Renal cortical epithelial cell (primary cell): Measurements from ENCODE around the gene RAB11FIP4. TPM values are rescaled to one million over a fixed set of nuclear protein-coding genes. Genes with fewer than 3 reads are reported as not detected.

Experiments used
- DNase-seq: peaks from one replicate; pipeline ENCODE4 v3.0.0-alpha.2; 2011; ENCODE audit warnings: low read depth
- total RNA-seq: library from RNA; depleted of rRNA; stranded (reverse); fragments of >200 nt; gene quantifications from 2 replicates; pipeline ENCODE4 v1.2.3, GENCODE V29; 2014

RAB11FIP4 gene
- total RNA-seq, 1 donor from 2014 or later = 16.5 TPM

GRCh38 chr17:31548709-31549108 lies 157.2 kb downstream of the RAB11FIP4 start:
- no peak for DNase-seq

GRCh38 chr17:31549121-31549524 lies 157.6 kb downstream of the RAB11FIP4 start:
- no peak for DNase-seq

DNA sequence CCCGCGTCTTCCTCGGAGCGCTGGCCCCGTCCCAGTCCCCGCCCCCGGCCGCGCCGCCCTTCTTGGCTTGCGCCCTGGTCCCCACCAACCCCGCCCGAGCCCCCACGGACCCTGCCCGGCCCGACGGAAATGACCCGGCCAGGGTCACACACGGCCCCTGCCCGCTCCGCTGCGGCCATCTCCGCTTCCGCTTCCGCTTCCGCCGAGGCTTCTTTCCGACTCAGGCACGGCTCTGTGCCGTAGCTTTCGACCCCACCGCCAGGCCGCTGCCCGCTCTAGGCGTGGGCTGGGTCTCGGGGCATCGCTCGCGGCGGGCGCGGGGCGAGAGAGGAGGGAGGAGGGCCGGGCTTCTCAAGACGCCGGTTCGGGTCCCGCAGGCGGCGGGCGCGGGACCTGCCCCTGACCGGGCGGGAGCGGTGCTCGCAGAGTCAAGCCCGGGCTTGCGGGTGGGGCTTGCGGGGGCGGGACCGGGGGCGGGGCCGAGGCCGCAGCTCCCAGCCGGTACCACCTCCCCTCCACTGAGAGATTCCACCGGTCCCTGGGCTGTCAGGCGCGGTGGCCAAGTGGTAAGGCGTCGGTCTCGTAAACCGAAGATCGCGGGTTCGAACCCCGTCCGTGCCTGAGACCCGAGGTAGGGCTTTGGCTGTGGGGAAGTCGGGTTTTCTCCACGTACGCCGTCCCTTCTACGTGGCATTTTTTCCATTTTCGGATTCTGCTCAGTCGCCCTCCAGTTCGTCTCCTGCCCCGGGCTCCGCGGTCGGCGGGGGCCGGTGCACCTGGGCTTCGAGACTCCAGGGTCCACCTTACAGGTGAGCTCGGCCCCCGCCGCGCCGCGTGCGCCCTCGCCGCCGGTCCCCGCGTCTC lies 158.3 kb downstream of the RAB11FIP4 start:
- DNase-seq = peak; percentile 69

DNA sequence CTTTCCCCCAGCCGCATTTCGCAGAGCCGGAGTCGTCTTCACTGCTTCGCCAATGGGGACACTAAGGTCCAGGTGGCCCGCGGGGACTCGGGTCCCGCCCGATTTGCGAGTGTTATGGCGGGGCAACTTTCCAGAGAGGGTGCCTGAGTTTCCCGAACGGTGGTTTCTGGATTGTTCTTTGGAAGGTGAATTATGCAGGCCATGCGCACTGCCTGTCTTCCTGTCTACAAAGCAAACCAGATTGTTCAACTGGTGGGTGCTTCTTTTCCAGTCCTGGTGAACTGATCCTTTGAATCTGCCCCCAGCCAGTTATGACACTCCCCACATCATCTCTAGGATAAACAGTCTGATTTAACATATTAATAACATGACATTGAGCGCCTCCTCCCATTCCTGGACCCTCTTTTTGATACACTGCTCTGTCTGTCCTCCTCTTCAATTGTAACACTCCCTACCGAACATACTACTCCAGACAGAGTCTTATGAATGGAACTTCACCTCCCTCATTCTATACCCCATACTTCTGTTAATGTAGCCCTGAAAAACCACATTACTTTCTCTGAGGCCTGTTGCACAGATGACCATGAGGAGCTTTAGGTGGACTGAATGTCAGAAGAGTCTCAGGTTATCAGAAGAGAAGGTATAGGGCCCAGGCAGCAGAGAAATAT lies 159.0 kb downstream of the RAB11FIP4 start:
- no peak for DNase-seq

DNA sequence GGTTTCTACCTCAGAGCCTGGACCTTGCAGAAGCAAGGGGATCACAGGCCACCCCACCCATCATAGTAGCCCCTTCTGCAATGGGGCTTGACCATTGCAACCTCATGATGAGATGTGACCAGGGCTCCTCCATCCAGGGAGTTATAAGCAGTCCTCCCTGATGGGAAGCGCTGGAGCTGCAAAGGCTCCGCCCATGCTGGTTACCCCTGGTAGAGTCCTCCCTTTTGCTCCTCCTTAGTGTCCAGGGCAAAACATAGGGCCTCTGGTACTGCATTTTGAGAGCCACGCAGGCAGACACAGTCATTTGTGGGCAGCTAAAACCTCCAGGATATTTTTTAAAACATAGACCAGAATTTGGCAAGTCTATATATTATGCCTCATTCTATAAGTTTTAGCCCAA lies 161.1 kb downstream of the RAB11FIP4 start:
- DNase-seq = no peak

GRCh38 chr17:31553506-31553905 lies 162.0 kb downstream of the RAB11FIP4 start:
- no peak for DNase-seq

GRCh38 chr17:31554930-31555329 lies 163.5 kb downstream of the RAB11FIP4 start:
- DNase-seq = no peak

- no peak for DNase-seq
Measured at GRCh38 chr17:31556969-31557645, 165.6 kb downstream of the RAB11FIP4 start.

- peak; percentile 58 for DNase-seq
Measured at GRCh38 chr17:31558748-31559583, 167.5 kb downstream of the RAB11FIP4 start.

GRCh38 chr17:31559584-31560501 lies 168.4 kb downstream of the RAB11FIP4 start:
- no peak for DNase-seq

- DNase-seq = no peak
Measured at GRCh38 chr17:31560616-31561235, 169.3 kb downstream of the RAB11FIP4 start.

DNA sequence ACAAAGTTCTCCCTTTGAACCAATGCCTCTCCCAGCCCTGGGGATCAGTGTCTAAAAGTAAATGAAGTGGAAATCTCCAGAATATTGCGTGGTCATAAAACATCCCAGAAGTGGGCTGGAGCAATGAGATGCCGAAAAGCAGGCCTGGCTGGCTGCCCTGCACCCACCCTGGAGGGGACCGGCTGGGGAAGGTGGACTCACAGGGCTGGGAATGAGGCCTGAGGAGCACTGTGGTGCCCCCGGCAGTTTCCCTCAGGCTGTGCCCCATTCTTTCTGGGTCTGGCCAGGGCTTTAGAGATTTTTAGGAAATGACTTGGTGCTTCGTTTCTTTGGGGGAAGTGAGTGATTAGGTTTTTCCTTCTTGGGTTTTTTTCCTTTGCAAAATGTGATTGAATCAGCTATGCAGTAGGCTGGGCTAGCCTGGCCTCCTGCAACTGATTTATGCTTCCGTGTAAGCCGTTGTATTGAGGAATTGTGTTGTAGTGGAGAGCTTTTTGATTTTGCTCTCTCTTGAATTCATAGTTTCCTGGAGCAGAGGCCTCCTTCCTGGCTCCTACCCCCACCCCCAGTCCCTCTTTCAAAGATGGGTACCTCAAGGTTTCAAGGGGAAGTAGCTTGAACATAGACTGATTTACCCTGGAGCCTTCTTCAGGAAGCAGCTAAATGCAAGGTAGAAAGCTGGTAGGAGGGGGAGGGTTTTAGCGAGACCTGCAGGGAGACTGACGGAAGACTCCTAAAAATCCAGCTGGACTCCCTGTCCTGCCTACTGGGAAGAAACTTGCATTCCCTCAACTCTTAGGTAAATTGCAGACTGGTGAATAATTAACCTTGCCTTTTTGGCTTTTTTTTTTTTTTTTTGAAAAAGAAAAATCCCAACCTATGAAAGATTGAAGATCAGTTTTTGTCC lies 170.2 kb downstream of the RAB11FIP4 start:
- DNase-seq = peak; percentile 31

DNA sequence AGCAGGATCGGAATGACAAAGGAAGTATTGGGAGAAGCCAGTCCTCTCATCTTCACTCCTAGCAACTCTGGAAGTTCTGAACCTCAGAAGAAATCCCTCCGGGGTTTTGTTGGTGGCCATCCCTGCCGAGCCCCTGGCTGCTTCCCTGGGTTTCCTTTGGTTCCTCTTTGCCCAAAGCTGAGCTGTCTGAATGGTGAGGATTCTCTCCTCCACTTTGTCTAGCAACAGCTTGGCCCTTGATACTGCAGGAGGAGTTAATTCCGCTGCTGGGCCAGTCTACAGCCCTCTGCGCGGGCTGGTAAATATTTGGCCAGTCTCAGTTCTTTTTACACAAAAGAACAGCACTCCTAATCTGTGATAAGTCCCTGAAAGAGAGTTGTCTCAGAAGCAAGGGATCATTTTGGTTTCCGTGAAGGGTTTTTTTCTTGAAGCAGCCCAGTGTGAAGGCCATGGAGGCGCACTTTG lies 170.9 kb downstream of the RAB11FIP4 start:
- DNase-seq = no peak

GRCh38 chr17:31564291-31564690 lies 172.8 kb downstream of the RAB11FIP4 start:
- no peak for DNase-seq

DNA sequence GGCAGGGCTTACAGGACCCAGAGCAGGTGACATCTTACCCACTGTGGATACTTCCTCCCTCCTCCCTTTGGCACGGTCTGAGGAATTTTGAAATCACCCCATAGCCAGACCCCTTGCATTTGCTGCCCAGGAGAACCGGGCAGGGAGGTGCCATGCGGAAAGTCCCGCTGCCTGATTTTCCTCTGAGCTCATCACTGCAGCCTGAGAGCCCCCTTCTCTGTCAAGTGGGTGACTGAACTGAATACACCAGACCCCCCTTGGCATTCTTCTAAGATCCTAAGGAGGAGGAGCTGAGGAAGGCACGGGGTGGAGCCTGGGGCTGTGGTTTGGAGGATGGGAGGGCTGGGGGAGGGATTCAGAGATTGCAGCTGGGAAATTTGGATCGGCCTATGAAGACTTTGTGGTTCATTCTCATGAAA lies 173.4 kb downstream of the RAB11FIP4 start:
- peak; percentile 80 for DNase-seq

DNA sequence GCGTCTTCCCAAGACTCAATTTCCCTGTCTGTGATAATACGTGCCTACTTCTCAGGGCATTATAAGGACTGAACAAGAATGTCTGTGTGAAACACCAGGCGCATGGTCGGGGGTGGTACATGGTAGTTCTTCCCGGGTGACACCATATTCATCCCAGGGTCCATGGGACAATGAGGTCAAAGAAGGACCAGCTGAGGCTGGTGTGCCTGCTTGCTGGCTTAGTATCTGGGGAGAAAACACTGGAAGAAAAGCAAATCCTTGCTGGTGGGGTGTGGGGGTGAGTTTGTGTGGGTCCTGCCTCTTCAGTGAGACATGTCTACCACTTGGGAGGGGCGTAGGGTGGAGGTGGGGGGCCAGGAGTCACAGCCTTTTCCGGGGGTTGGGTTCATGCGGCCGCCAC lies 174.2 kb downstream of the RAB11FIP4 start:
- no peak for DNase-seq

GRCh38 chr17:31566247-31566991 lies 174.9 kb downstream of the RAB11FIP4 start:
- DNase-seq = no peak

GRCh38 chr17:31566992-31567373 lies 175.5 kb downstream of the RAB11FIP4 start:
- DNase-seq = no peak
